Measurements from ENCODE around the gene CDC42EP1.

DNA sequence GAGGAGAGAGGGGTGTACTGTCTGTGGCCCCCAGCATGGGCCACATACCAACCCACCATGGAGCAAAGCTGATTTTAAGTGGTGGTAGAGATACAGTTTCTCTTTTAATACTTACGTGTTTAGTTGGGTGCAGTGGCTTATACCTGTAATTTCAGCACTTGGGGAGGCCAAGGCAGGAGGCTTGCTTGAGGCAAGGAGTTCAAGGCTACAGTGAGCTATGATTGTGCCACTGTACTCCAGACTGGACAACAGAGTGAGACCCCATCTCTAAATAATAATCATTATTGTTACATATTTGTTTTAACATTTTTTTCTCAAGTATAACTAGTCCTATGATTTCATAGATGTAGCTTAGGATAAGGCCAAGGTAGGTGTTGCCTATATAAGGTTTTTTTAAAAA is 57.2 kb downstream of the CDC42EP1 start:
- TF ChIP-seq TAF1 (IDR thresholded peaks at IDR 0.05; ENCODE audit: low read depth) = no peak
- TF ChIP-seq, protein P1, sequence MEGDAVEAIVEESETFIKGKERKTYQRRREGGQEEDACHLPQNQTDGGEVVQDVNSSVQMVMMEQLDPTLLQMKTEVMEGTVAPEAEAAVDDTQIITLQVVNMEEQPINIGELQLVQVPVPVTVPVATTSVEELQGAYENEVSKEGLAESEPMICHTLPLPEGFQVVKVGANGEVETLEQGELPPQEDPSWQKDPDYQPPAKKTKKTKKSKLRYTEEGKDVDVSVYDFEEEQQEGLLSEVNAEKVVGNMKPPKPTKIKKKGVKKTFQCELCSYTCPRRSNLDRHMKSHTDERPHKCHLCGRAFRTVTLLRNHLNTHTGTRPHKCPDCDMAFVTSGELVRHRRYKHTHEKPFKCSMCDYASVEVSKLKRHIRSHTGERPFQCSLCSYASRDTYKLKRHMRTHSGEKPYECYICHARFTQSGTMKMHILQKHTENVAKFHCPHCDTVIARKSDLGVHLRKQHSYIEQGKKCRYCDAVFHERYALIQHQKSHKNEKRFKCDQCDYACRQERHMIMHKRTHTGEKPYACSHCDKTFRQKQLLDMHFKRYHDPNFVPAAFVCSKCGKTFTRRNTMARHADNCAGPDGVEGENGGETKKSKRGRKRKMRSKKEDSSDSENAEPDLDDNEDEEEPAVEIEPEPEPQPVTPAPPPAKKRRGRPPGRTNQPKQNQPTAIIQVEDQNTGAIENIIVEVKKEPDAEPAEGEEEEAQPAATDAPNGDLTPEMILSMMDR (IDR thresholded peaks at IDR 0.05; ENCODE audit: poor library complexity, severe bottlenecking) = no peak
- no peak for TF ChIP-seq MXI1 (conservative IDR thresholded peaks at IDR 0.05; ENCODE audit: poor library complexity, severe bottlenecking)
- no peak for TF ChIP-seq EP300 (conservative IDR thresholded peaks at IDR 0.05; ENCODE audit: poor library complexity, severe bottlenecking)
- TF ChIP-seq, protein P2, sequence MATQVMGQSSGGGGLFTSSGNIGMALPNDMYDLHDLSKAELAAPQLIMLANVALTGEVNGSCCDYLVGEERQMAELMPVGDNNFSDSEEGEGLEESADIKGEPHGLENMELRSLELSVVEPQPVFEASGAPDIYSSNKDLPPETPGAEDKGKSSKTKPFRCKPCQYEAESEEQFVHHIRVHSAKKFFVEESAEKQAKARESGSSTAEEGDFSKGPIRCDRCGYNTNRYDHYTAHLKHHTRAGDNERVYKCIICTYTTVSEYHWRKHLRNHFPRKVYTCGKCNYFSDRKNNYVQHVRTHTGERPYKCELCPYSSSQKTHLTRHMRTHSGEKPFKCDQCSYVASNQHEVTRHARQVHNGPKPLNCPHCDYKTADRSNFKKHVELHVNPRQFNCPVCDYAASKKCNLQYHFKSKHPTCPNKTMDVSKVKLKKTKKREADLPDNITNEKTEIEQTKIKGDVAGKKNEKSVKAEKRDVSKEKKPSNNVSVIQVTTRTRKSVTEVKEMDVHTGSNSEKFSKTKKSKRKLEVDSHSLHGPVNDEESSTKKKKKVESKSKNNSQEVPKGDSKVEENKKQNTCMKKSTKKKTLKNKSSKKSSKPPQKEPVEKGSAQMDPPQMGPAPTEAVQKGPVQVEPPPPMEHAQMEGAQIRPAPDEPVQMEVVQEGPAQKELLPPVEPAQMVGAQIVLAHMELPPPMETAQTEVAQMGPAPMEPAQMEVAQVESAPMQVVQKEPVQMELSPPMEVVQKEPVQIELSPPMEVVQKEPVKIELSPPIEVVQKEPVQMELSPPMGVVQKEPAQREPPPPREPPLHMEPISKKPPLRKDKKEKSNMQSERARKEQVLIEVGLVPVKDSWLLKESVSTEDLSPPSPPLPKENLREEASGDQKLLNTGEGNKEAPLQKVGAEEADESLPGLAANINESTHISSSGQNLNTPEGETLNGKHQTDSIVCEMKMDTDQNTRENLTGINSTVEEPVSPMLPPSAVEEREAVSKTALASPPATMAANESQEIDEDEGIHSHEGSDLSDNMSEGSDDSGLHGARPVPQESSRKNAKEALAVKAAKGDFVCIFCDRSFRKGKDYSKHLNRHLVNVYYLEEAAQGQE (IDR thresholded peaks at IDR 0.05; ENCODE audit: borderline replicate concordance) = no peak
- TF ChIP-seq EZH2 (IDR thresholded peaks at IDR 0.05; ENCODE audit: borderline replicate concordance, insufficient read depth, low read length, poor library complexity, severe bottlenecking) = no peak
- TF ChIP-seq POLR2AphosphoS5 (IDR thresholded peaks at IDR 0.05) = no peak
- no peak for TF ChIP-seq RAD21 (conservative IDR thresholded peaks at IDR 0.05)
- no peak for TF ChIP-seq SMC3 (conservative IDR thresholded peaks at IDR 0.05; ENCODE audit: poor library complexity)
